ENCODE results near the gene MEIS1.
"Not testable (repeated sequence)": the region's sequence is repeated elsewhere in the genome, so short reads cannot be mapped to it uniquely, and the experiment has no call there.

Gene MEIS1

DNA sequence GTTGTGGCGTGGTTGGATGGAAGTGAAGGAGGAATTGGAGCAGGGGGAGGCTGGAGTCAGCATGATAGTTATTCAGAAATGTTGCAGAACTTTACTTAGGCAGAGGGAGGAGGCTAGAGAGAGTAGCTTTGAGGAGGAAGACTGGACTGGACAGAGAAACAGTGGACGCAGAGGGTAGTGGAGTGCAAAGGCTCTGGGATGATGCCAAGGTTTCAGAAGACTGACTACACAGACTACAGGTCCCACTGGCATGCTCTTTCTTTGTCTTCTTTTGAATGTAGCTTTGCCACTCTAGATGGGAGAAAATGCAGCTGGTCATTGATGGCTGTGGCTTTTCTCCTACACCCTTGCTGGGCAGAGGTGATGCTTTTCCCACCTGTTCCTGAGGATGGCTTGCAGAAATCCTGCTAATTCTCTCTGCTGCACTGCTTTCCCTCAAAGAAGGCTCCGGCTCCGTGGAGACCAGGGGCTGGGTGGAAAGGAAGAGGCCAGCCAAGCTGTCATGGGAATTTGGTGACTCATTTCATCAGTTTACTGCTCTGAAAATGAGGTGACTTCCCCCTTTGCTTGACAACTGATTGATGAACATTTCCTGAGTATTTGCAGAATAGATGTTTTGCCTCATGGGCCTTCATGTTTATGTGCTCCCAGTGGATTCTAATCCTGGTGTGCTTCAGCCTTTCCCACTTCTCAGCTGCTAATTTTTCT, 42.4 kb downstream of the MEIS1 start:
- in situ Hi-C loops (cut with MboI; ENCODE audit: low pct_unique_long_range_greater_than_20kb, low sequenced_read_pairs, unreplicated experiment): no loop called here
- DNase-seq (ENCODE audit: low spot score): no peak
- TF ChIP-seq, protein P1, sequence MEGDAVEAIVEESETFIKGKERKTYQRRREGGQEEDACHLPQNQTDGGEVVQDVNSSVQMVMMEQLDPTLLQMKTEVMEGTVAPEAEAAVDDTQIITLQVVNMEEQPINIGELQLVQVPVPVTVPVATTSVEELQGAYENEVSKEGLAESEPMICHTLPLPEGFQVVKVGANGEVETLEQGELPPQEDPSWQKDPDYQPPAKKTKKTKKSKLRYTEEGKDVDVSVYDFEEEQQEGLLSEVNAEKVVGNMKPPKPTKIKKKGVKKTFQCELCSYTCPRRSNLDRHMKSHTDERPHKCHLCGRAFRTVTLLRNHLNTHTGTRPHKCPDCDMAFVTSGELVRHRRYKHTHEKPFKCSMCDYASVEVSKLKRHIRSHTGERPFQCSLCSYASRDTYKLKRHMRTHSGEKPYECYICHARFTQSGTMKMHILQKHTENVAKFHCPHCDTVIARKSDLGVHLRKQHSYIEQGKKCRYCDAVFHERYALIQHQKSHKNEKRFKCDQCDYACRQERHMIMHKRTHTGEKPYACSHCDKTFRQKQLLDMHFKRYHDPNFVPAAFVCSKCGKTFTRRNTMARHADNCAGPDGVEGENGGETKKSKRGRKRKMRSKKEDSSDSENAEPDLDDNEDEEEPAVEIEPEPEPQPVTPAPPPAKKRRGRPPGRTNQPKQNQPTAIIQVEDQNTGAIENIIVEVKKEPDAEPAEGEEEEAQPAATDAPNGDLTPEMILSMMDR (IDR thresholded peaks at IDR 0.05; ENCODE audit: extremely low read depth, insufficient read depth, missing control alignments): no peak

DNA sequence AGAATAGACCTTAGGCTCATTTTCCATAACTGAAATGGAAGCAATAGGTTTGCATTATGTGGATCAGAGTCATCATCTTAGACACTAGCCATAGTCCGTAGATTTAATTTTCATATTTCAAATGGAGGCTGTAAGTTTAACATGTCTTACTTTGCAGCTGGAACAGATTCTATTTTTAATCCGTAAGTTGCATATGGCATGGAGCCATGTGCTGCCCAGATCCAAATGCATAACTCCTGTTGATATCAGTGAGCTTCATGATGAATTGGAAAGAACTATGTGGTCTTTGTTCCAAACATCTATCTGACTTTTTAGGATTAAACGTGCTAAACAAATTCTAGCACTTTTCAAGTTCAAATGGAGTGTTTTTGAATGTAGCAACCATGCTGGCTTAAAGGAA, 43.4 kb downstream of the MEIS1 start:
- TF ChIP-seq, protein P1 (IDR thresholded peaks at IDR 0.05; ENCODE audit: extremely low read depth, insufficient read depth, missing control alignments): no peak
- in situ Hi-C loops (cut with MboI; ENCODE audit: low pct_unique_long_range_greater_than_20kb, low sequenced_read_pairs, unreplicated experiment): no loop called here
- no peak for DNase-seq (ENCODE audit: low spot score)

- DNase-seq (ENCODE audit: low spot score): no peak
- TF ChIP-seq, protein P1 (IDR thresholded peaks at IDR 0.05; ENCODE audit: extremely low read depth, insufficient read depth, missing control alignments): no peak
- in situ Hi-C loops (cut with MboI; ENCODE audit: low pct_unique_long_range_greater_than_20kb, low sequenced_read_pairs, unreplicated experiment): no loop called here
Measured at GRCh38 chr2:66478731-66479316, 43.9 kb downstream of the MEIS1 start.

DNA sequence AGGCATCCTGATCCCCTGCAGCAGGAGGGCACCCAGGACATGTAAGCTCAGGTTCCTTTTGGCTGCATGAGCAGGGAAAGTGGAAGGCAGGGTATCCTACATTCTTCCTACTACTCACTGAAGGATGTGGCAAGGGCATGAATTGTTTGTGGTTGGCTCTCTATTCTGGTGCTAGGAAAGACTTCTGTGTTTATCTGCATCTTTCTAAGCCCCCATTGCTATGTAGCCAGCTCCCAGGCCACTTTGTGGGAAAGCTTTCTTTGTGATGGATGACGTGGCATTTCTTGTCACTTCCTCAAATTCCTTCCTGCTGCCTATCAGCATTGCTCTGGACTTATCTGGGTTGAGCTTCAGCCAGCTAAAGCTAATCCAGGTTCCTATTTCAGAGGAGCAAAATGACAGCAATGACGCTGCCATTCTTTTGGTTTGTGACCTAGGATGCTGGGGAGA, 46.2 kb downstream of the MEIS1 start:
- in situ Hi-C loops (cut with MboI; ENCODE audit: low pct_unique_long_range_greater_than_20kb, low sequenced_read_pairs, unreplicated experiment): no loop called here
- TF ChIP-seq, protein P1 (IDR thresholded peaks at IDR 0.05; ENCODE audit: extremely low read depth, insufficient read depth, missing control alignments): no peak
- DNase-seq (ENCODE audit: low spot score): no peak

DNA sequence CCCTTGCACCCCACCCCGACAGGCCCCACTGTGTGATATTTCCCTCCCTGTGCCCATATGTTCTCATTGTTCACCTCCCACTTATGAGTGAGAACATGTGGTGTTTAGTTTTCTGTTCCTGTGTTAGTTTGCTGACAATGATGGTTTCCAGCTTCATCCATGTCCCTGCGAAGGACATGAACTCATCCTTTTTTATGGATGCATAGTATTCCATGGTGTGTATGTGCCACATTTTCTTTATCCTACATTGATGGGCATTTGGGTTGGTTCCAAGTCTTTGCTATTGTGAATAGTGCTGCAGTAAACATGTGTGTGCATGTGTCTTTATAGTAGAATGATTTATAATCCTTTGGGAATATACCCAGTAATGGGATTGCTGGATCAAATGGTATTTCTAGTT, 50.3 kb downstream of the MEIS1 start:
- in situ Hi-C loops (cut with MboI; ENCODE audit: low pct_unique_long_range_greater_than_20kb, low sequenced_read_pairs, unreplicated experiment); DNase-seq (ENCODE audit: low spot score): not testable (repeated sequence)

DNA sequence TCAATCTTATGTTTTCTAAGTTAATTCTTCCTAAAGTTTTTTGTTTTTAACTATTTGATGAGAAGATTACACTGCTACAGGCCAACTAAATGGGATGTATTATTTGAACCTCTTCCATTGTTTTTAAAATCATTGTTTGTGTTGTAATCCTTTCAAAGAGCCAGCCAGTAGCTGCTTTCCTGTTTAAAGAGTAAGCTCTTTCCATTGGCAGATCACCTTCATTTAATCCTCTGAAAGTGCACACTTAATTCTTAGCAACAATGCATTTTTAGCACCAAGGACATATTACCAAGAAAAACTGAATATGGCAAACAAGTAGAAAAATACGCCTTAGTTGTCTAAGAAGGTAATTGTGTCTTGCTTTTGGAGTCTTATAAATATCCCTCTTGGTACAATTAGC, 54.0 kb downstream of the MEIS1 start:
- TF ChIP-seq, protein P1 (IDR thresholded peaks at IDR 0.05; ENCODE audit: extremely low read depth, insufficient read depth, missing control alignments): no peak
- in situ Hi-C loops (cut with MboI; ENCODE audit: low pct_unique_long_range_greater_than_20kb, low sequenced_read_pairs, unreplicated experiment): no loop called here
- DNase-seq (ENCODE audit: low spot score): no peak

DNA sequence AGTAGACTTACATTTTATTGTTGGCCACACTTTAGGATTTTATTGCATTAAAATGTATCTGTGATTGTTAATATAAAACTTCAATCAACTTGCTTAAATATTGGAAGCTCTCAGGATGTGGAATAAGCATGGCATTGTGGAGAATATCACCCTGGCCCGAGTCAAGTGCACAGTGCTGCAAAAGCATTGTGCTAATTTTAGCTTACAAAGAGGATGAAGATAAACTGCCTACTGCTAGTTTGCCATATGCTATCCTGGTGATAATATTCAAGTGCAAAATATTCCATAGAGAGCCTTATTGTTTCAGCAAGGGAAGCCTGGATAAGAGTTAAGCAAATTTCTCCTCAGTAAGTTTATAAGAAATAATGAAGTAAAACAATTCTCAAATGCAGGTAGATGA, 54.5 kb downstream of the MEIS1 start:
- in situ Hi-C loops (cut with MboI; ENCODE audit: low pct_unique_long_range_greater_than_20kb, low sequenced_read_pairs, unreplicated experiment): no loop called here
- TF ChIP-seq, protein P1 (IDR thresholded peaks at IDR 0.05; ENCODE audit: extremely low read depth, insufficient read depth, missing control alignments): no peak
- no peak for DNase-seq (ENCODE audit: low spot score)
